Measurements from ENCODE around the gene DEDD.
A peak's percentile ranks its signal among the peaks of the same experiment; 100 is the strongest.

DEDD gene

GRCh38 chr1:161100556-161100955, 31.9 kb downstream of the DEDD start:
- Mint-ChIP-seq H3K36me3 (ENCODE audit: low read depth) (peaks cover 23% of the 10 kb centered on the region), H3K4me1 (peaks cover 16% of the 10 kb centered on the region), H3K9me3 (no peaks in the 10 kb centered on the region), H3K27me3 (ENCODE audit: low read depth) (peaks cover 7% of the 10 kb centered on the region), H3K4me3 (peak overlapping the region in 2 of 3 experiments; percentile 61 to 88), H3K27ac (no peak overlapping the region)
- TF ChIP-seq CTCF (IDR thresholded peaks at IDR 0.05; ENCODE audit: unreplicated experiment in 3 of 3): no peak

GRCh38 chr1:161099090-161099802, 33.2 kb downstream of the DEDD start:
- H3K27me3 Mint-ChIP-seq (ENCODE audit: low read depth): peaks cover 10% of the 10 kb centered on the region
- no peaks in the 10 kb centered on the region for H3K9me3 Mint-ChIP-seq
- peak overlapping the region in 2 of 3 experiments; percentile 51 to 66 for H3K27ac Mint-ChIP-seq
- peaks cover 18% of the 10 kb centered on the region for H3K36me3 Mint-ChIP-seq (ENCODE audit: low read depth)
- H3K4me1 Mint-ChIP-seq: peaks cover 16% of the 10 kb centered on the region
- H3K4me3 Mint-ChIP-seq: peak overlapping the region; percentile 81 to 88 (median 84)
- TF ChIP-seq CTCF (IDR thresholded peaks at IDR 0.05; ENCODE audit: unreplicated experiment in 3 of 3): no peak

- H3K36me3 Mint-ChIP-seq (ENCODE audit: low read depth): peaks cover 18% of the 10 kb centered on the region
- TF ChIP-seq CTCF (IDR thresholded peaks at IDR 0.05; ENCODE audit: unreplicated experiment in 3 of 3): peak in 1 of 3 experiments; percentile 4
- peaks cover 16% of the 10 kb centered on the region for H3K4me1 Mint-ChIP-seq
- no peaks in the 10 kb centered on the region for H3K9me3 Mint-ChIP-seq
- peak within 1 kb of the TSS; percentile 19 to 87 (median 73) for H3K27ac Mint-ChIP-seq
- H3K27me3 Mint-ChIP-seq (ENCODE audit: low read depth): peaks cover 10% of the 10 kb centered on the region
- peak within 1 kb of the TSS; percentile 84 to 88 (median 87) for H3K4me3 Mint-ChIP-seq
Measured at GRCh38 chr1:161098210-161099068, 34.0 kb downstream of the DEDD start, which contains the start of gene KLHDC9. Gene KLHDC9 (plus strand): TSS chr1:161098361. CDS start chr1:161098536, 175 bp downstream.

- Mint-ChIP-seq H3K4me3 (peak overlapping the region in 2 of 3 experiments; percentile 29 to 57), H3K9me3 (no peaks in the 10 kb centered on the region), H3K27me3 (ENCODE audit: low read depth) (peaks cover 20% of the 10 kb centered on the region), H3K36me3 (ENCODE audit: low read depth) (peaks cover 13% of the 10 kb centered on the region), H3K4me1 (peaks cover 16% of the 10 kb centered on the region), H3K27ac (no peak overlapping the region)
- no peak for TF ChIP-seq CTCF (IDR thresholded peaks at IDR 0.05; ENCODE audit: unreplicated experiment in 3 of 3)
Measured at GRCh38 chr1:161096530-161096929, 35.9 kb downstream of the DEDD start.

- H3K36me3 Mint-ChIP-seq (ENCODE audit: low read depth): peaks cover 10% of the 10 kb centered on the region
- H3K4me3 Mint-ChIP-seq: no peak overlapping the region
- no peak overlapping the region for H3K27ac Mint-ChIP-seq
- H3K4me1 Mint-ChIP-seq: peaks cover 16% of the 10 kb centered on the region
- H3K27me3 Mint-ChIP-seq (ENCODE audit: low read depth): peaks cover 20% of the 10 kb centered on the region
- no peak for TF ChIP-seq CTCF (IDR thresholded peaks at IDR 0.05; ENCODE audit: unreplicated experiment in 3 of 3)
- H3K9me3 Mint-ChIP-seq: no peaks in the 10 kb centered on the region
Measured at GRCh38 chr1:161096015-161096414, 36.5 kb downstream of the DEDD start.

Data from nephron (organoid).